Liver (tissue), 9 donors: ENCODE data around the gene SCLY. TPM values are rescaled to one million over a fixed set of nuclear protein-coding genes. Genes with fewer than 3 reads are reported as not detected.
A peak's percentile ranks its signal among the peaks of the same experiment; 100 is the strongest.

Experiments used
- DNase-seq: peaks from one replicate; pipeline ENCODE4 v3.0.0-alpha.2; 2017; ENCODE audit warnings: low spot score
- H3K27ac ChIP-seq, 2 donors: one replicate each; pipeline ENCODE4 v1.7.0; 2013; ENCODE audit warnings: inconsistent platforms in 2 of 2, low read length in 2 of 2, control low read depth in 1 of 2, low read depth in 1 of 2, mild to moderate bottlenecking in 1 of 2
- H3K27me3 ChIP-seq, 4 donors: one replicate each; pipeline versions ENCODE4 v1.6.1 to v1.7.0; 2013; ENCODE audit warnings: low read length in 3 of 4, inconsistent platforms in 1 of 4, mild to moderate bottlenecking in 1 of 4, moderate library complexity in 1 of 4; ENCODE audit not compliant: control insufficient read depth in 4 of 4, insufficient read depth in 4 of 4
- H3K36me3 ChIP-seq, 4 donors: one replicate each; pipeline versions ENCODE4 v1.6.1 to v1.7.0; 2013; ENCODE audit warnings: low read length in 3 of 4, mild to moderate bottlenecking in 3 of 4, low read depth in 1 of 4, moderate library complexity in 1 of 4; ENCODE audit not compliant: control insufficient read depth in 4 of 4, insufficient read depth in 3 of 4
- H3K4me1 ChIP-seq, 4 donors: one replicate each; pipeline versions ENCODE4 v1.6.1 to v1.7.0; 2013; ENCODE audit warnings: low read length in 3 of 4, mild to moderate bottlenecking in 3 of 4, moderate library complexity in 1 of 4; ENCODE audit not compliant: control insufficient read depth in 4 of 4, insufficient read depth in 4 of 4
- H3K4me3 ChIP-seq, 3 donors: one replicate each; pipeline versions ENCODE4 v1.6.1 to v1.7.0; 2013; ENCODE audit warnings: low read length in 3 of 3, control low read depth in 1 of 3, low read depth in 1 of 3, mild to moderate bottlenecking in 1 of 3
- H3K9ac ChIP-seq, 2 donors: one replicate each; pipeline ENCODE4 v1.7.0; 2013; ENCODE audit warnings: low read length in 2 of 2, mild to moderate bottlenecking in 2 of 2, moderate library complexity in 2 of 2, control low read depth in 1 of 2, low read depth in 1 of 2
- H3K9me3 ChIP-seq, 4 donors: one replicate each; pipeline versions ENCODE4 v1.6.1 to v1.7.0; 2013; ENCODE audit warnings: low read length in 3 of 4; ENCODE audit not compliant: control insufficient read depth in 4 of 4
- EGR1 ChIP-seq, 2 donors: IDR thresholded peaks; 2 replicates each; pipeline ENCODE4 v1.6.1; 2016 to 2018; ENCODE audit warnings: antibody characterized with exemption in 2 of 2, low read depth in 2 of 2
- FOXA2 ChIP-seq: IDR thresholded peaks from 2 replicates; pipeline ENCODE4 v1.6.1; 2016; ENCODE audit warnings: antibody characterized with exemption
- GABPA ChIP-seq, 2 donors: IDR thresholded peaks in 1 of 2; conservative IDR thresholded peaks in 1 of 2; 2 replicates each; pipeline ENCODE4 v1.6.1; 2016; ENCODE audit warnings: antibody characterized with exemption in 2 of 2, mild to moderate bottlenecking in 1 of 2, moderate library complexity in 1 of 2
- RAD21 ChIP-seq, 2 donors: IDR thresholded peaks; 2 replicates each; pipeline ENCODE4 v1.6.1; 2016; ENCODE audit warnings: antibody characterized with exemption in 2 of 2, mild to moderate bottlenecking in 2 of 2
- RXRA ChIP-seq, 2 donors: IDR thresholded peaks; 2 replicates each; pipeline ENCODE4 v1.6.1; 2017 to 2018; ENCODE audit warnings: antibody characterized with exemption in 2 of 2, mild to moderate bottlenecking in 1 of 2
- SP1 ChIP-seq: IDR thresholded peaks from 2 replicates; pipeline ENCODE4 v1.6.1; 2018; ENCODE audit warnings: antibody characterized with exemption, mild to moderate bottlenecking
- TAF1 ChIP-seq: conservative IDR thresholded peaks from 2 replicates; pipeline ENCODE4 v1.6.1; 2016; ENCODE audit warnings: antibody characterized with exemption, mild to moderate bottlenecking
- WGBS: extraction: QIAGEN DNeasy Blood & Tissue Kit; methylation state at CpG from one replicate; pipeline ENCODE4 v1.1.7; 2013; 5-methylcytosine and 5-hydroxymethylcytosine counted together
- polyA plus RNA-seq, 2 donors: library from polyadenylated mRNA; stranded (reverse) in 1 of 2; unstranded in 1 of 2; fragments of 200-250 nt in 1 of 2; fragments of >200 nt in 1 of 2; fragmentation: Nextera tagmentation in 1 of 2; extraction: Ambion mirVana in 1 of 2; gene quantifications; one replicate each; pipeline versions ENCODE4 v1.2.1 to v1.2.3, GENCODE V29; 2013 to 2015
- total RNA-seq, 2 donors: library from RNA; depleted of rRNA; stranded (reverse); fragments of >200 nt; gene quantifications; one replicate each; pipeline ENCODE4 v1.2.3, GENCODE V29; 2014
- TF ChIP-seq, protein P1 (sequence below): fragments of 150-350 bp; IDR thresholded peaks from 2 replicates; pipeline ENCODE4 v1.5.1; 2017; ENCODE audit warnings: improper control_type of control experiment, low read depth, low read length; ENCODE audit not compliant: missing input control
- TF ChIP-seq, protein P2 (sequence below): IDR thresholded peaks from 2 replicates; pipeline ENCODE4 v1.6.1; 2016; ENCODE audit warnings: antibody characterized with exemption, mild to moderate bottlenecking
- donor health status: healthy.
- donor health status: healthy.
- donor health status: healthy.
- donor health status: healthy.
- donor health status: healthy.

SCLY gene
- total and polyA plus RNA-seq, 4 donors: 21.6 to 39.2 (median 25.0) TPM

DNA sequence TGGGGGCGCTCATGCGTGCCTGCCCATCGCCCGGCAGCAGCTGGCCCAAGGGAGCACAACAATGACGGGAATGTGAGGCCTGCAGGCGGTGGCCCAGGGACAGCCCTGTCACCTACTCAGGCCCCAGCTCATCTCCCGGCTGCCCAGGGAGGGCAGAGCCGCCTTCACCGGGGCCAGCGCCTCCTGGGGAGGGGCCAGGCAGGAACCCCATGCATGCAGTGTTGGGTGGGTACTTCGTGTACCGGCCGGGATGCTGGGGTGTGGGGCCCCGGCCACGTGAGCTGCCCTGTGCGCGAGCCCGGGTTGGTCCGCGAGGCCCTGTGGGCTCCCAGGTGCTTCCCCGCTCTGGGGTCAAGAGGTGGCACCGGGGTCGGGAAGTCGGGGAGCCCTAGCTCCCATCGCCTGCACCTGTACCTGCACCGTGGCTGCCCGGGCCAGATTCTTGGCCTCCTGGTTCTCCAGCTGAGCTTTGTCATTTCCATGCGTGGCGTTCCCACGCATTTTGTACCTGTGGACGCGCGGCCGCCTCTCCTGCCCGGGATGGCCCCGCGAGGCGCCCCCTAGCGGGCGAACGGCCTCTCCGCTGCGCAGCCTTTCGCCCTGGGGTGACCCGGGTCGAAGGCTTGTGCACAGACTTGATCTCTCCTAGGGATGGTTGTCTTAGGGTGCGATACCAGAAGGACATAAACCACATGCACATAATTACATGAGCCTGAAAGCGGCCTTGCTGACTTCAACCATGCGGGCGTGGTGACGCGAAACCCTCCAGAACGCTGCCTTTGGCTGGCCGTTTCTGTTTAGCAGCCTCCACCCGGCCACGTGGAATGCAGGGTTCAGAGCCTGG is 78.6 kb downstream of the SCLY start:
- no peaks in the 10 kb centered on the region for H3K27me3 ChIP-seq
- H3K36me3 ChIP-seq: no peaks in the 10 kb centered on the region
- H3K9ac ChIP-seq: no peak overlapping the region
- H3K4me1 ChIP-seq: peaks cover 0 to 8% (median 2%) of the 10 kb centered on the region in 4 donors
- peak; percentile 55 for DNase-seq
- H3K27ac ChIP-seq: no peak overlapping the region
- no peaks in the 10 kb centered on the region for H3K9me3 ChIP-seq
- no peak for TF ChIP-seq GABPA (IDR thresholded peaks at IDR 0.05 in 1 of 2, conservative IDR thresholded peaks at IDR 0.05 in 1 of 2)
- no peak for TF ChIP-seq TAF1
- no peak overlapping the region for H3K4me3 ChIP-seq
- WGBS: 79% methylated on average over 56 of the region's 56 CpGs

DNA sequence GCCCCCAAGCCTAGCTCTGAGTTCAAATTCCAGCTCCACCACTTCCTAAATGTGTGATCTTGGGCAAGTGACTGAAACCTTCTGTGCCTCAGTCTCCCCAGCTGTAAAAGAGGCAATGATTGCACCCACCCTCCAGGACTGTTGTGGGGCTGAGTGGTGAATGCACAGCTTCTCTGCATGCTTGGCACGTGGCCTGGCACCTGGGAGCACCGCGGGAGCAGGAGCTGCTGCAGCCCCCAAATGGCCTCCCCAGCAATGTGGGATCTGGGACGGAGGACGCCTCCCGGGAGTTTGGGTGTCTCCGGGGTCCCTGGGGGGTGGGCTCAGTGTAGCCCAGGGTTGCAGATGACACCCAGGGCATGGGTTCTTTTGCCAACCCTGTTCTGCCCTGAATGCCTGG is 79.2 kb downstream of the SCLY start:
- DNase-seq: no peak
- Histone ChIP-seq H3K9me3 (no peaks in the 10 kb centered on the region), H3K4me1 (peaks cover 0 to 8% (median 2%) of the 10 kb centered on the region in 4 donors), H3K9ac (no peak overlapping the region), H3K36me3 (no peaks in the 10 kb centered on the region), H3K4me3 (no peak overlapping the region), H3K27me3 (no peaks in the 10 kb centered on the region), H3K27ac (no peak overlapping the region)
- TF ChIP-seq RXRA (IDR thresholded peaks at IDR 0.05): no peak
- no peak for TF ChIP-seq RAD21 (IDR thresholded peaks at IDR 0.05)
- no peak for TF ChIP-seq SP1
- TF ChIP-seq FOXA2: no peak
- TF ChIP-seq, protein P1, sequence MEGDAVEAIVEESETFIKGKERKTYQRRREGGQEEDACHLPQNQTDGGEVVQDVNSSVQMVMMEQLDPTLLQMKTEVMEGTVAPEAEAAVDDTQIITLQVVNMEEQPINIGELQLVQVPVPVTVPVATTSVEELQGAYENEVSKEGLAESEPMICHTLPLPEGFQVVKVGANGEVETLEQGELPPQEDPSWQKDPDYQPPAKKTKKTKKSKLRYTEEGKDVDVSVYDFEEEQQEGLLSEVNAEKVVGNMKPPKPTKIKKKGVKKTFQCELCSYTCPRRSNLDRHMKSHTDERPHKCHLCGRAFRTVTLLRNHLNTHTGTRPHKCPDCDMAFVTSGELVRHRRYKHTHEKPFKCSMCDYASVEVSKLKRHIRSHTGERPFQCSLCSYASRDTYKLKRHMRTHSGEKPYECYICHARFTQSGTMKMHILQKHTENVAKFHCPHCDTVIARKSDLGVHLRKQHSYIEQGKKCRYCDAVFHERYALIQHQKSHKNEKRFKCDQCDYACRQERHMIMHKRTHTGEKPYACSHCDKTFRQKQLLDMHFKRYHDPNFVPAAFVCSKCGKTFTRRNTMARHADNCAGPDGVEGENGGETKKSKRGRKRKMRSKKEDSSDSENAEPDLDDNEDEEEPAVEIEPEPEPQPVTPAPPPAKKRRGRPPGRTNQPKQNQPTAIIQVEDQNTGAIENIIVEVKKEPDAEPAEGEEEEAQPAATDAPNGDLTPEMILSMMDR: no peak
- TF ChIP-seq, protein P2, sequence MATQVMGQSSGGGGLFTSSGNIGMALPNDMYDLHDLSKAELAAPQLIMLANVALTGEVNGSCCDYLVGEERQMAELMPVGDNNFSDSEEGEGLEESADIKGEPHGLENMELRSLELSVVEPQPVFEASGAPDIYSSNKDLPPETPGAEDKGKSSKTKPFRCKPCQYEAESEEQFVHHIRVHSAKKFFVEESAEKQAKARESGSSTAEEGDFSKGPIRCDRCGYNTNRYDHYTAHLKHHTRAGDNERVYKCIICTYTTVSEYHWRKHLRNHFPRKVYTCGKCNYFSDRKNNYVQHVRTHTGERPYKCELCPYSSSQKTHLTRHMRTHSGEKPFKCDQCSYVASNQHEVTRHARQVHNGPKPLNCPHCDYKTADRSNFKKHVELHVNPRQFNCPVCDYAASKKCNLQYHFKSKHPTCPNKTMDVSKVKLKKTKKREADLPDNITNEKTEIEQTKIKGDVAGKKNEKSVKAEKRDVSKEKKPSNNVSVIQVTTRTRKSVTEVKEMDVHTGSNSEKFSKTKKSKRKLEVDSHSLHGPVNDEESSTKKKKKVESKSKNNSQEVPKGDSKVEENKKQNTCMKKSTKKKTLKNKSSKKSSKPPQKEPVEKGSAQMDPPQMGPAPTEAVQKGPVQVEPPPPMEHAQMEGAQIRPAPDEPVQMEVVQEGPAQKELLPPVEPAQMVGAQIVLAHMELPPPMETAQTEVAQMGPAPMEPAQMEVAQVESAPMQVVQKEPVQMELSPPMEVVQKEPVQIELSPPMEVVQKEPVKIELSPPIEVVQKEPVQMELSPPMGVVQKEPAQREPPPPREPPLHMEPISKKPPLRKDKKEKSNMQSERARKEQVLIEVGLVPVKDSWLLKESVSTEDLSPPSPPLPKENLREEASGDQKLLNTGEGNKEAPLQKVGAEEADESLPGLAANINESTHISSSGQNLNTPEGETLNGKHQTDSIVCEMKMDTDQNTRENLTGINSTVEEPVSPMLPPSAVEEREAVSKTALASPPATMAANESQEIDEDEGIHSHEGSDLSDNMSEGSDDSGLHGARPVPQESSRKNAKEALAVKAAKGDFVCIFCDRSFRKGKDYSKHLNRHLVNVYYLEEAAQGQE: no peak
- TF ChIP-seq EGR1 (IDR thresholded peaks at IDR 0.05; ENCODE audit: low read depth in 2 of 2): no peak
- WGBS: 92% methylated on average over 7 of the region's 7 CpGs
